HL-60 (cell line): Measurements from ENCODE around the gene UBR4.

Experiments used
- DNase-seq, 2 experiments: peaks; one replicate each; pipeline ENCODE4 v3.0.0-alpha.2; 2010 to 2020; ENCODE audit warnings: low read depth in 1 of 2, low spot score in 1 of 2
- H3K27ac ChIP-seq: fragments of 250-450 bp; sonication (Bioruptor Pico); replicated peaks from 2 replicates; pipeline ENCODE4 v1.5.1; 2020; ENCODE audit warnings: mild to moderate bottlenecking, moderate library complexity
- H3K27me3 ChIP-seq: fragments of 250-450 bp; sonication (Bioruptor Pico); 2 replicates; pipeline ENCODE4 v1.5.1; 2021; ENCODE audit warnings: mild to moderate bottlenecking, moderate library complexity; ENCODE audit not compliant: insufficient read depth, poor library complexity, severe bottlenecking
- H3K4me3 ChIP-seq: replicated peaks from 2 replicates; pipeline ENCODE4 v1.5.1; 2011; ENCODE audit warnings: mild to moderate bottlenecking, control low read depth, low read length; ENCODE audit not compliant: insufficient read depth
- GABPA ChIP-seq: IDR thresholded peaks from 2 replicates; pipeline ENCODE4 v1.6.1; 2012; ENCODE audit warnings: low read depth
- POLR2AphosphoS5 ChIP-seq: IDR thresholded peaks from 2 replicates; pipeline ENCODE4 v1.6.1; 2012; ENCODE audit warnings: low read depth
- SPI1 ChIP-seq: IDR thresholded peaks from 2 replicates; pipeline ENCODE4 v1.6.1; 2012; ENCODE audit warnings: low read depth, mild to moderate bottlenecking, borderline replicate concordance
- TF ChIP-seq, protein P1 (sequence below): IDR thresholded peaks from 2 replicates; pipeline ENCODE4 v1.6.1; 2012; ENCODE audit warnings: low read depth; ENCODE audit not compliant: insufficient replicate concordance
- TF ChIP-seq, protein P2 (sequence below): IDR thresholded peaks from one replicate; pipeline ENCODE4 v1.5.1; 2011; ENCODE audit warnings: low read length, control low read depth, inconsistent platforms; ENCODE audit not compliant: insufficient read depth

Gene UBR4

DNA sequence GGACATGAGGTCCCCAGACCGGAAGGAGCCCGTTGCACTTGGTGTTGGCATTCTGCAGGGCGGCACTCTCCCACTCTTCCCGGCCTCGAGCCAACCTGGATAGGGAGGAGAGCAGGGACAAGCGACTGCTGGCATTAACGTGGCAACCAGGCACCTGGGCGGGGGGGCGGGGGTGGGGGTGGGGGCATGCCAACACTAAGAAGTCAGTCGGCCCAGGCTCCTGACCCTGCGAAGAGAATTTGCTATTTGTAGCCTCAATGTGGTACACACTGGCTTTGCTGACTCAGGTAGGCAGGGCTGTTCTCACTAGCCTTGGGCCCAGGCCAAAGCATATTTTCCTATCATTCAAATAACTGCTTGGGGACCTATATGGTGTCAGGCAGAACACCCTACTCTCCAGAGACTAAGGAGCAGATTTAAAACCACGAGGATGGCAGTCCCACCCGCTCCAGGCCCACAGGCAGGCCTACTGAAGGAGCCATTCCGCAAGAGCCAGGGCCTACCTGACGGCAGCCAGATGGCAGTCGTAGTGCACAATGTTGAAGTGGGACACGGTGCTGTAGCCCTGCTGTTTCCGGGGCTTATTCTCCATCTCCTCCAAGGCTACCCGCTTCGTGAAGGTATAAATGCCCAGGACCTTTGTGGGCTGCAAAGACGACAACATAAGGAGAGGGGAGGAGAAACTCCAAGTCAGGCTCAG, 123.7 kb downstream of the UBR4 start:
- no peak for DNase-seq
- TF ChIP-seq, protein P1, sequence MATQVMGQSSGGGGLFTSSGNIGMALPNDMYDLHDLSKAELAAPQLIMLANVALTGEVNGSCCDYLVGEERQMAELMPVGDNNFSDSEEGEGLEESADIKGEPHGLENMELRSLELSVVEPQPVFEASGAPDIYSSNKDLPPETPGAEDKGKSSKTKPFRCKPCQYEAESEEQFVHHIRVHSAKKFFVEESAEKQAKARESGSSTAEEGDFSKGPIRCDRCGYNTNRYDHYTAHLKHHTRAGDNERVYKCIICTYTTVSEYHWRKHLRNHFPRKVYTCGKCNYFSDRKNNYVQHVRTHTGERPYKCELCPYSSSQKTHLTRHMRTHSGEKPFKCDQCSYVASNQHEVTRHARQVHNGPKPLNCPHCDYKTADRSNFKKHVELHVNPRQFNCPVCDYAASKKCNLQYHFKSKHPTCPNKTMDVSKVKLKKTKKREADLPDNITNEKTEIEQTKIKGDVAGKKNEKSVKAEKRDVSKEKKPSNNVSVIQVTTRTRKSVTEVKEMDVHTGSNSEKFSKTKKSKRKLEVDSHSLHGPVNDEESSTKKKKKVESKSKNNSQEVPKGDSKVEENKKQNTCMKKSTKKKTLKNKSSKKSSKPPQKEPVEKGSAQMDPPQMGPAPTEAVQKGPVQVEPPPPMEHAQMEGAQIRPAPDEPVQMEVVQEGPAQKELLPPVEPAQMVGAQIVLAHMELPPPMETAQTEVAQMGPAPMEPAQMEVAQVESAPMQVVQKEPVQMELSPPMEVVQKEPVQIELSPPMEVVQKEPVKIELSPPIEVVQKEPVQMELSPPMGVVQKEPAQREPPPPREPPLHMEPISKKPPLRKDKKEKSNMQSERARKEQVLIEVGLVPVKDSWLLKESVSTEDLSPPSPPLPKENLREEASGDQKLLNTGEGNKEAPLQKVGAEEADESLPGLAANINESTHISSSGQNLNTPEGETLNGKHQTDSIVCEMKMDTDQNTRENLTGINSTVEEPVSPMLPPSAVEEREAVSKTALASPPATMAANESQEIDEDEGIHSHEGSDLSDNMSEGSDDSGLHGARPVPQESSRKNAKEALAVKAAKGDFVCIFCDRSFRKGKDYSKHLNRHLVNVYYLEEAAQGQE = no peak
- TF ChIP-seq GABPA = no peak
- TF ChIP-seq SPI1 = no peak
- no peak for TF ChIP-seq POLR2AphosphoS5
- TF ChIP-seq, protein P2, sequence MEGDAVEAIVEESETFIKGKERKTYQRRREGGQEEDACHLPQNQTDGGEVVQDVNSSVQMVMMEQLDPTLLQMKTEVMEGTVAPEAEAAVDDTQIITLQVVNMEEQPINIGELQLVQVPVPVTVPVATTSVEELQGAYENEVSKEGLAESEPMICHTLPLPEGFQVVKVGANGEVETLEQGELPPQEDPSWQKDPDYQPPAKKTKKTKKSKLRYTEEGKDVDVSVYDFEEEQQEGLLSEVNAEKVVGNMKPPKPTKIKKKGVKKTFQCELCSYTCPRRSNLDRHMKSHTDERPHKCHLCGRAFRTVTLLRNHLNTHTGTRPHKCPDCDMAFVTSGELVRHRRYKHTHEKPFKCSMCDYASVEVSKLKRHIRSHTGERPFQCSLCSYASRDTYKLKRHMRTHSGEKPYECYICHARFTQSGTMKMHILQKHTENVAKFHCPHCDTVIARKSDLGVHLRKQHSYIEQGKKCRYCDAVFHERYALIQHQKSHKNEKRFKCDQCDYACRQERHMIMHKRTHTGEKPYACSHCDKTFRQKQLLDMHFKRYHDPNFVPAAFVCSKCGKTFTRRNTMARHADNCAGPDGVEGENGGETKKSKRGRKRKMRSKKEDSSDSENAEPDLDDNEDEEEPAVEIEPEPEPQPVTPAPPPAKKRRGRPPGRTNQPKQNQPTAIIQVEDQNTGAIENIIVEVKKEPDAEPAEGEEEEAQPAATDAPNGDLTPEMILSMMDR = no peak
- H3K27ac ChIP-seq = peak overlapping the region; percentile 42; the same call in 1 of the 2 replicates
- H3K4me3 ChIP-seq = no peak overlapping the region
- no peaks in the 10 kb centered on the region for H3K27me3 ChIP-seq

DNA sequence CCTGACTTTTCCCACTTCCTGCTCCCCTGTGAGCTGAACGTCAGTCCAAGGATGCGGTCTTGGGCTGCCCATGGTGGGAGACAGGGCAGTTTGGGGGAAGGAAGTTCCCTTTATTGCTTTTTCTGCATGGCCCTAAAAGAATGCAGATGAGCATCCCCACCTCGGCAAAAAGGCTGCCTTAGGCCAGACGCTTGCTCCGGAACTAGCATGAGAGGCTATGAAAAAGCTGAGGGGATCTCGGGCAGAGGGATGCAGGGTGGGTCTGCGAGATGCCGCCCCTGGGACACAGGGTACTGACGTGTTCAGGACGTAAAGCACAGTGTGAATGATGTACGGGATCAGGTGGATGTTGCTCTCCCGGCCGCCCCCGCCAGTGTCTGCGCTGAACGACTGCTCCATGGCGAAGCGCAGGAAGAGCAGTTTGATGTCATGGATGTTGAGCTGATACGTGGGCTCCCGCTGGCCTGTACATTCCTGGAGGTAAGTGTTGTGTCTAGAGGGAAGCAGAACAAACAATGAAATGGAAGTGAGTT, 125.8 kb downstream of the UBR4 start:
- H3K27me3 ChIP-seq = no peaks in the 10 kb centered on the region
- no peak overlapping the region for H3K27ac ChIP-seq
- TF ChIP-seq POLR2AphosphoS5 = no peak
- H3K4me3 ChIP-seq = no peak overlapping the region
- DNase-seq = no peak

DNA sequence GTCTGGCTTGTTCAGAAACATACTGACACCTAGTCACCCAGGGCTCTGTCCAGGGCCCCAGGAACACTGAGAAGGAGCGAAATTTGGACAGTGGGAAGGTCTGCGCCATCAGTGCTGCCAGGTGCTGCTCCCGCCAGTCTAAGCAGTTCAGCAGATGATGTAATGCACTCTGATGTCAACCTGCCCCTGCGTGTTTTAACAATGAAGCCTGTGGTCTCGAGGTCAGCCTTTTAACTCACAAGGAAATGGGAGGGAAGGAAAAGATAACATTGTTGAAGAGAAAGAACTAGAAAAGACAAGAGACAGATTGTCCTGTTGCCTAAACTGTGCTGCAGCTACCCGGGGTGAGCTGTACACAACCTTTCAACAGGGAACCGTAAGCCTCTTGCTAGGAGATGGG, 127.0 kb downstream of the UBR4 start:
- peak in 1 of 2 experiments; percentile 46 for DNase-seq
- Histone ChIP-seq H3K27me3 (no peaks in the 10 kb centered on the region), H3K4me3 (no peak overlapping the region), H3K27ac (peak overlapping the region; percentile 71)
- no peak for TF ChIP-seq GABPA
- TF ChIP-seq POLR2AphosphoS5 = no peak
- TF ChIP-seq SPI1 = no peak
- TF ChIP-seq, protein P2 = no peak
- TF ChIP-seq, protein P1 = no peak

DNA sequence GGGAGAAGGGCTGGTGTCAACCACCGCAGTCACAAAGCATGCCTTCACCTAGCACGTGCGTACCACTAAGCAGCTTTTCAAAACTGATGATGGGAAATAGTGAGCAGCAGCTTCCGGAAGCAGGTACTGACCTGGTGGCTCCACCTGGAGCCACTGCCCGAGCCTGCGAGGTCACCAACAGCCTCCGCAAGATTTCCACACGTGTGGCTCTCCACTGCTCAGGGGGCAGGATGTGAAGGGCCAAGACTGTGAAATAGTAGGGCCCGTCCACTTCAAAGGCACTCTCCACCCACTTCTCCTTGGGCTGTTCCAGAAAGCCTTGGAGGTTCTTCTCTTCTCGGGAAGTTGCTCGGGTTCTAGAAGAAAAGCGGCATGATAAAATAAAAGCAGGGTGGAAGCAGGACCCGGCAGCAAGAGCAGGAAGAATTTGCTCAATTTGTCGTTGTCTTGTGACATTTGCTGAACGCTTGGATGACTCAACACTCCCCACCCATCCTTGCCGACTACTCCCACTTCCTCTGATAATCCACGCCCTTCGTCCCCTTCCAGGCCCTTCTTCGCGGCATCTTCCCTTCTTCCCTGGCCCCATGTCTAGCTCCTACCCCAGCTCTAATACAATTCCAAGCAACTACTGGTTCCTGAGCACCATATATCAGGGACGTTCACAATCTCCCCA, 128.7 kb downstream of the UBR4 start:
- no peaks in the 10 kb centered on the region for H3K27me3 ChIP-seq
- peak overlapping the region; percentile 28 for H3K4me3 ChIP-seq
- H3K27ac ChIP-seq = peak overlapping the region; percentile 71
- TF ChIP-seq SPI1 (peak; percentile 82), POLR2AphosphoS5 (peak; percentile 67), GABPA (no peak)
- TF ChIP-seq, protein P1 = no peak
- TF ChIP-seq, protein P2 = no peak
- peak; percentile 84 to 91 for DNase-seq
